ENCODE results near the gene BMF.

Gene BMF

GRCh38 chr15:40103864-40104271, 4.8 kb downstream of the BMF start:
- DNase-seq (ENCODE audit: low spot score): peak; percentile 31

- peak; percentile 84 for DNase-seq (ENCODE audit: low spot score)
Observed at GRCh38 chr15:40102897-40103858, 5.5 kb downstream of the BMF start.

DNA sequence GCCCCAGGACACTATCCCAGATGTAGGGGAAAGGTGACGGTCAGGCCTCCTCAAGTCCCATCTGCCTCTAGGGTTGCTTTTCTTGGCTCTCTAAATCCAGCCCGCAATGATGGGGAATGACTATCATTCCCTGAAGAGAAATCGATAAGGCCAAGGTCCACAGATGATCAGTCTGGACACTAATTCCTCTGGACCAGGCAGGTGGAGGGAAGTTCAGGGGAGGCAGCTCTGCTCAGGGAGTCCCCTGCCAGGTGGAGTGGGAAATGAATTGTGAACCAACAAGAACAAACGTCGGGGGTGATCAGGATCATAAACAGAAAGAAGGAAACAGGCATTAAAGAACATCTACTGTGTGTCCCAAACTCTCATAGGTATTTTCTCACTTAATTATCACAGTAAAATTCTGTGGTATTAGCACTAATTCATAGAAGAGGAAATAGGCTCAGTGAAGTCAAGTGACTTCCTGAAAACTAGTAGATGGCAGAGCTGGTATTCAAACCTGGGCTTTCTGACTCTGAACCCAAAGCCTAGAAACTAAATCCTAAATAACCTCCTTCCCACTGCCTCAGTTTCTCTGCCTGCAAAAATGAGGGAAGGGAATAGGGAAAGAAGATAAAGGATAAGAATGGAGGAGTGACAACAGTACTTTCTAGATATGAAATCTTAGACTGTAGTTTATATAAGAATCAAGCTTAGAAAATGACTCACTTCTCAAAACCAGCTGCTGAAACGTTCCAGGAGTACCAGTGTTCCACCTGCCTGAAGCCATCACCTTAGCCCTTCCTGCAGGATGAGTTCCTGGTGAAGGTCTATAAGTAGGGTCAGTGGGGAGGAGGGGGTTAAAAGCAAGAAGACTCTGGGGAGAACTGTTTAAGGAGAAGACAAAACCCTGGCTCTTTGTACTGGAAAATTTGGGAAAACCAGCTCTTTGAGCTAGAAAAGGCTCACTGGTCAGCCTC, 7.5 kb downstream of the BMF start:
- no peak for DNase-seq (ENCODE audit: low spot score)

DNA sequence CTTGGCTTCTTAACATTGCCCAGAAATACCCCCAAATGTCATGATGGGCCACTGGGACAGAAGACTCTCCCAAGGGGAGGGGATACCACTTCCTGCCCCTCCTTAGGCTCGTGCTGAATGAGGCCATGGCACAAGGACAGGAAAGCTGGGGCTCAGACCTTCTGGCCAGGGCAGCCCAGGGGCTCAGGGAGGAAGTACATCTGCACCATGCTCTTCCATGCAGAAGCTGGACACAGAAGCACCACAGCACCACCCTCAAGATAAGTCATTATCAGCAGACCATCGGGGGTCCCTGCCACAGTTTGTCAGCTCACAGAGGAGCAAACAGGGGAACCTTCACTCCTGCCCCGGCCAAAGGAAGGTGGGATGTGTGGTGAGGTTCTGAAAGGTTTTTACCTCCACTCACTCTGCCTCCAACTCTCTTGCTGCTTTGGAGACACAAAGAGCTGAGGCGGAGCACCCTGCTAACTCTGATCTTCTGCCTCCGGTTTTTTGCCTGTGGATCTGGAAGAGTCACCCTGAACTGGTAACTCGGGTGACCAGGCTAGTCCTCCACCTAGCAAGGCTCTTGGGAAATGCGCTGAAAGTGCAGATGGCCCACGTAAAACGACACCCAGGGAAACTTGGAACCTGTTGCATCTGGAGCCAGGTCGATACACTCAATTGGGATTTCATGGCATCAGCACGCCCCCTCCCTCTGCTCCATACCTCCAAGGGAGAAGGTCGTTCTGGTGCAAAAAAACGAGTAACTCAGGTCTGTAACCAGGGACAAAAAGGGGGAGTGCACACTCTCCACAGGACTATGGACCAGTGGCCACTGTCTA, 8.3 kb downstream of the BMF start:
- DNase-seq (ENCODE audit: low spot score): no peak

DNA sequence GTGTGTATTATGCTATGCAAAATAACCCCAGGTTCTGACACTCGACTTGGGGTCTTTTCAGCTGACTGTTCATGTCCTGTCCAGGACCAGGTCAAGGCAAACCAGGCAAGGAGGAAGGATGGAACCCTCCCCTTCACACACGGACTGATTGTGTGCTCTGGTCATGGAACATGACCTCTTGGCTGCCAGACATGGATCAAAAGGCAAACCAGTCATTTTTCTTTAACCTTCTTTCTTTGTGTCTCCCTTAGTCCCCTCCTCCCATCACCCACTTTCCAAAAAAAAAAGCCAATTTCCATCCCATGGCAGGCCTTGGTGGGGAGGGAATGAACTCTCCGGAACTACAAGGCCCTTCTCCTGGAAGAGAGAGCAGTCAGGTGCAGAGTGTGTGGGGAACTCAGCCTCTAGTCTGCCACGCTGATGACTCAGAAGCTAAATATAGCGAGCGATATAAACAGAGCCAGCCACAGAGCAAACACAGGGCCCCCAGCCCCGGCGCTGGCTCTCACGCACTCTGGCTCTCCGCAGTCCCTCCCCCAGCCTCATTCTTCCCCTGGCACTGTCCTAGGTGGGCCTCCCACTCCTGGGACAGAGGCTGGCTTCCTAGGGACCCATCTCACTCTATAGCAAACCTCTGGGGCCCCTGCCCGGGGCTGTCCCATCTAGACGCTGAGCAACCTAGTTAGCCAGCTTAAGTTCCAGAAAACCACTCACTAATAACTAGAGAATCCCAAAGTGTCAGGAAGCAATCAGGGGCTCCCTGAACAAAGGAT, 10.0 kb downstream of the BMF start:
- DNase-seq (ENCODE audit: low spot score): peak; percentile 94

- peak; percentile 52 for DNase-seq (ENCODE audit: low spot score)
Observed at GRCh38 chr15:40097968-40098476, 10.7 kb downstream of the BMF start.

- no peak for DNase-seq (ENCODE audit: low spot score)
Observed at GRCh38 chr15:40097096-40097967, 11.3 kb downstream of the BMF start.

DNA sequence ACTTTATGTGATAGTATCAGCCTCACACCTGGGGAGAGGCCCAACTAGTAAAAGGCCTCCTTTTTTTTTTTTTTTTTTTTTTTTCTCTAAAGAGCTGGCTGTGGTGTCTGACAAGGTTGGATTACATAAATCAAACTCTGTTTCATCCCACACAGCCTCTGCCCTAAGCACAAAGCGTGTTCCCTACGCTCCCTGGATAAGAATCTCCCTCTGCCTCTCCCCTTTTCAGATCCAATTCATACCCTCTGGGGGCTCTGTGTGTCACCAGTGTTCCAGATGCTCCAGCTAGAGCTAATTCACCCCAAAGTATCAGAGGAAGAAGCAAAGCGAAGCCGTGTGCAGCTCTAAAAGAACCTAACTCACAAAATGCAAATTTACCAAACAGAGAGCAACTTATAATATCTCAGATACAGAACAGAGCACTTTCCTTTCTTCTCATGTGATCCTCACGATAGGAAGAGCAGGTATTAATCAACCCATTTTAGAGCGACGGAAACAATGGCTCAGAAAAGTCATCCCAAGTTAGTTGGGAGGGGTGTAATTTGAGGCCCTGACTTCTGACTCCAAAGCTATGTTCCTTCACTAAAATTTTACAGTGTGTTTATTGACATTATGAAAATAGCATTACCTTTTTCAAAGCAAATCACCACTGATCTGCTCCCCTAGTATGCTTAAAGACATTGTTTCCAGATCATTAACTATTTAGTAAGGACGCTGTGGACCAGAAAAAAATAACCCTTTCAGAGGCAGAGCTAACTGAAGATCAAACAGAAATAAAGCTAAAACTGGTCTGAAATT, 12.4 kb downstream of the BMF start:
- DNase-seq (ENCODE audit: low spot score): no peak

DNA sequence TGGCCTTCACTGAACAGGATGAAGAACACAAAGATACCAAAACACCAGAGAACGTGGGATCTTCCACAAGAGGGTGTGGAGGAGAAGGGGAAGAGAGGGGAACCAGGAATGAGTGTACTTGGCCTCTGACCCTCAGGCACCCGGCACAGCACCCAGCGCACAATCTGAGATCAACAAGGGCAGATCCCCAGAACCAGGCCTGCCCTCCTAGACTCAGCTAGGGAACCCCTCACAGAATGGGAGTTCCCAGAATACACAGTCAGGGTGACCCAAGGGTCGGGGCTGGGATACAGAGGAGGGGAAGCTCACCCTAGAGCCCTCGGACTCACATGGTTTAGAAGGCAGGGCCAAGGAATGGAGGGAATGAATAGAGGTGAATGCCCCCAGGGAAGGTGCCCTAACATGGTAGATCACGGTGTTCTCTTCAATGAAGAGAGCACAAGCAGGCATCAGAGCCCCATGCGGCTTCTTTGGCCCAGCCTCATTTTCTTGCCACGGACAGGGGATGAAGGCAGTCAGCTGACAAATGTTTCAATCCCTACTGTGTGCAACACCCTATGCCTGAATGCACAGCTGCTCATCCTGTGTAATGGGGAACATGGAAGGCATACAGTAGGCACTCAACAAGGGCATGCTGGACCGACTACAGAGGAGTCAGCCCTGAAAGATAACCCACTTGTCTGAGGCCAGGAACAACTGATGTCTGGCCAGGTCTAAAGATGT, 13.1 kb downstream of the BMF start:
- DNase-seq (ENCODE audit: low spot score): no peak

DNA sequence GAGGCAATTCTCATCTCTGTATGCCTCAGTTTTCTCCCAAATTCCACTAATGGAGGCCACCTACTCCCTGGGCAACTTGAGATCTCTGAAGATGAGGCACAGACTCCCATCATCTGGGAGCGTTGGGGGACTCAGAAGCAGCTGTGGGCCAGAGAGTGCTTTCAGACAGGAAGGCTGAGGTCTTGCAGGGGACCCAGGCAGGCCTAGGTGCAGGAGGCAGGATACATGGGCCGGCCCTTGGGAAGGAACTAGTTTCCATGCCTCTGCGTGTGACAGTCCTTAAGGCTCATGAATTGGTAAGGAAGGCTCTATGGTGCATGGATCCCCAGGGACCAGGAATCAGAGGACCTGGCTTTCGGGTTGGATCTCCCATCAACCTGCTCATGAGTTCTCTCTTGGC, 14.5 kb downstream of the BMF start:
- DNase-seq (ENCODE audit: low spot score): no peak

- DNase-seq (ENCODE audit: low spot score): peak; percentile 73
Observed at GRCh38 chr15:40092979-40093869, 15.5 kb downstream of the BMF start.

DNA sequence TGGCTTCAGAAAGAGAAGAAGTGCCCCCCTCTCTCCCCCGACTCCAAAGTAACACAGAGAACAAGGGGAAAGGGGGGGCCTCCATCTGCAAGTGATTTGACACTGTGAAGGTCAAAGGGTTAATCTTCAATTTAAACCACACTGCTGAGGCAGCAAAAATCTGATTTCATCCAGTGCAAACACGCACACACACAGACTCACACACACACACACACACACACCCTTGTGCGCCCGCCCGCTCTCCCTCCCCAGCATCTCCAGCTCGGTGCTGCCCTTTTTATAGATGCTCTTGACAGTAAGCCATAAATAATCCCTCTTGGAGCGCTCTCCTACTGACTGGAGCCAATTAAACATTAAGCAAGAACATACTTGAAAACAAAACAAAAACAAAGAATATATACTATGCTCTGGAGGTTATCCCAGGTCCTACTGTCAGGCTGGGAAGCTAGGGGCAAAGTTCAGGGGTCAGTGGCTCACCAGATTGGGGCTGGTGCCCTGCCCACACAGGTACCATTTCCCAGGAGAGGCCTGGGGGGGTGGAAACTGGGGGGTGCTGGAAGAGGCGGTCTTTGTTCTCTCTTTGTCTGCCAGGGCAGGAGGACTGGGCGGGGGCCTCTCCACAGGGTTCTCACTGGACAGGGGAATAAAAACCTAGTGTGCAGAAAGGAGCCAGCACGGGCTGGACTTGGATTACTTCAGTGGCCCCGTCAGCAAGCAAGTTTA, 16.3 kb downstream of the BMF start:
- DNase-seq (ENCODE audit: low spot score): peak; percentile 78

DNA sequence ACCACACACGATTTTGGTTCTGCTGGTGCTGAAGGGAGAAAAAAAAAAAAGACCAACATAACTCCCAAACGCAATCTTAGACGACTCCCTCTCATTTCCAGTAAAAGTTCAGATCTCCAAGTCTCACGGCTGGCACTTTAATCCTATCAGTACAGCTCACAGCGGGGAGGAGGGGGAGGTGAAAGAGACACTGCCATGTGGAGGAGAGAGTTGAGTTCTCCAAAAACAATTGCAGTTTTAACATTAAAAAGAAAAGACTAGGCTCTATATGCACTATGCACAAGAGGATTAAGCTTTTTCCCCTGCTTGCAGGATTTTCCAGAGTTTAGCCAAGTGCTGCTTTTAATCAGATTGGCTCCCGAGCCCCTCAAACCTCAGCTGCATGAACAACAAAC, 16.8 kb downstream of the BMF start:
- no peak for DNase-seq (ENCODE audit: low spot score)

DNA sequence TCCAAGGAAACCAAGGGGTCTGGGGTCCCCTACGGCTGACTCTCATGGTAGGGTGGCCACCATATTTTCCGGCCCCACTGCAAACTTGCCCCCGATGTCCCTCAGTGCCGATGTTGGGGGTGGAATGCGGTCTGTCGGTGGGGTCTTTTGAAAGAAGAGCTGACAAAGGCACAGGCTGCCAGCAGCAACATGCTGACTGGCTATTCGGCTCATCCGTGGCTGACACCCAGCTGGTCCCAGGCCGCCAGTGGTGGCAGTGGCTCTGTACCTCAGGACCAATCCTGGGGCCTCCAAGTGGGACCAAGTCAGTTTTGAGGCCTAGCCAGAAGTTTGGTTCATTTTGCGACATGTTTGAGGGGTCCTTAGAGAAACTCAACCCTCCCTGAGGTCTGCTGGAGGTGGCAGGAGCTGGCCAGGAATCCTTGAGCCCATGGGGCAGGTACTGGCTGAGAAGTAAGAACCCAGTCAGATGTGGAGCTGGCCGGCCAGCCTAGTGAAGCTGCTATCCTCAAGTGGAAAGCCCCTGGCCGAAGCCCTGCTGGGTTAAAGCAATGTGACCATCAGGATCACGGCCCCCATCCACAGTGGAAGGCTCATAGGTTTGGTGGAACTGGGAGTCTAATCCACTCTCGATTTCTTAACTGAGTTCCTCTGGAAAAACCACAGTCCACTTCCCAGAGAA, 17.8 kb downstream of the BMF start:
- no peak for DNase-seq (ENCODE audit: low spot score)

- DNase-seq (ENCODE audit: low spot score): no peak
Observed at GRCh38 chr15:40088929-40089755, 19.5 kb downstream of the BMF start.
